Measurements from ENCODE around the gene CEP112.
A peak's percentile ranks its signal among the peaks of the same experiment; 100 is the strongest.
"Not testable (repeated sequence)": the region's sequence is repeated elsewhere in the genome, so short reads cannot be mapped to it uniquely, and the experiment has no call there.

CEP112 gene

GRCh38 chr17:65762973-65763372 is 429.0 kb downstream of the CEP112 start:
- no peak for DNase-seq

- no peak for DNase-seq
Observed at GRCh38 chr17:65759532-65759931, 432.4 kb downstream of the CEP112 start.

GRCh38 chr17:65756760-65757159 is 435.2 kb downstream of the CEP112 start:
- DNase-seq = peak; percentile 20

GRCh38 chr17:65755799-65756198 is 436.1 kb downstream of the CEP112 start:
- peak; percentile 35 for DNase-seq

- no peak for DNase-seq
Observed at GRCh38 chr17:65754630-65755029, 437.3 kb downstream of the CEP112 start.

GRCh38 chr17:65754081-65754480 is 437.9 kb downstream of the CEP112 start:
- DNase-seq = no peak

- no peak for DNase-seq
Observed at GRCh38 chr17:65753348-65753747, 438.6 kb downstream of the CEP112 start.

GRCh38 chr17:65751263-65751662 is 440.7 kb downstream of the CEP112 start:
- DNase-seq = no peak

GRCh38 chr17:65750631-65751115 is 441.3 kb downstream of the CEP112 start:
- peak; percentile 93 for DNase-seq

GRCh38 chr17:65750166-65750565 is 441.8 kb downstream of the CEP112 start:
- no peak for DNase-seq

GRCh38 chr17:65749479-65749878 is 442.5 kb downstream of the CEP112 start:
- DNase-seq = no peak

GRCh38 chr17:65745241-65745640 is 446.7 kb downstream of the CEP112 start:
- DNase-seq = no peak

GRCh38 chr17:65743308-65743655 is 448.7 kb downstream of the CEP112 start:
- peak; percentile 63 for DNase-seq

GRCh38 chr17:65742403-65743307 is 449.3 kb downstream of the CEP112 start:
- peak; percentile 90 for DNase-seq

- no peak for DNase-seq
Observed at GRCh38 chr17:65741710-65742109, 450.2 kb downstream of the CEP112 start.

GRCh38 chr17:65739034-65739433 is 452.9 kb downstream of the CEP112 start:
- DNase-seq = no peak

- DNase-seq = no peak
Observed at GRCh38 chr17:65737451-65737850, 454.5 kb downstream of the CEP112 start.

- no peak for DNase-seq
Observed at GRCh38 chr17:65733314-65733713, 458.6 kb downstream of the CEP112 start.

GRCh38 chr17:65732667-65733066 is 459.3 kb downstream of the CEP112 start:
- not testable (repeated sequence) for DNase-seq

GRCh38 chr17:65730711-65731169 is 461.2 kb downstream of the CEP112 start:
- peak; percentile 38 for DNase-seq

GRCh38 chr17:65729207-65729606 is 462.7 kb downstream of the CEP112 start:
- no peak for DNase-seq

GRCh38 chr17:65727832-65728231 is 464.1 kb downstream of the CEP112 start:
- DNase-seq = no peak

- no peak for DNase-seq
Observed at GRCh38 chr17:65727246-65727645, 464.7 kb downstream of the CEP112 start.

GRCh38 chr17:65723431-65724151 is 468.3 kb downstream of the CEP112 start:
- peak; percentile 29 for DNase-seq

Measured in fibroblast of skin of scalp (primary cell).